ENCODE data around the gene LYST.
A peak's percentile ranks its signal among the peaks of the same experiment; 100 is the strongest.
"Not testable (repeated sequence)": the region's sequence is repeated elsewhere in the genome, so short reads cannot be mapped to it uniquely, and the experiment has no call there.

Gene LYST

DNA sequence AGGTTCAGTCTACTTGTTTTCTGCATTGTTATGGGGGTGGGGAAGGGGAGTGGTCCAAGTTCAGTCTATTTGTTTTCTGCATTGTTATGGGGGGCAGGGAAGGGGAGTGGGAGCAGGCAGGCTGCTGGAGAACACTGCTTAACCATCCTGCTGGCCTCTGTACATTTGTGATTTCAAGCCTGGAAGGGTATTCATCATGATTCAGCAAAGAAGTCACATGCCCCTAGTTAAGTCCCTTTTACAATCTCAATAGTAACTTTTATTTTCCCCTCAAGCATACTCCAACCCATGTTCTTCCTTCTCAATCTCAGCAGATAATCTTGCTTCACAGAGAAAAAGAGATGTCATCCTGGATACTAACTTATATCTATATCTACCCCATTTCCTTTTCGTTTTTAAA lies 7.9 kb downstream of the LYST start:
- DNase-seq, result no peak

DNA sequence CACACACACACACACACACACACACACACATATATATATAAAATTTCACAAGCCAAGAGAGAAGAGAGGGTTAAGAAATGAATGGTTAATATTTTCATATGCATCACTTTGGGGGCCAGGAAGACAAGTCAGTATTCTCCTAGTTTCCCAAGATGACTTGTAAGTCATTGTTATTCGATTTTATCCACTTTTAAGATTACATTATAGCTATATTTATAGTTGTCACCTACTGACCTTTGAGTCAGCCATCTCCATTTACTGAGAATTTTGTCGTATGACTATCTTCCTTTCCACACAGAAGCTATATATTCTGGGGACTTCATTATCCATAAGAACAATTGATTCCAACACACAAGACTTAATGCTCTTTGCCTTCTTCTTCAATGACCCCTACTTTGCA lies 8.9 kb downstream of the LYST start:
- no peak for DNase-seq

DNA sequence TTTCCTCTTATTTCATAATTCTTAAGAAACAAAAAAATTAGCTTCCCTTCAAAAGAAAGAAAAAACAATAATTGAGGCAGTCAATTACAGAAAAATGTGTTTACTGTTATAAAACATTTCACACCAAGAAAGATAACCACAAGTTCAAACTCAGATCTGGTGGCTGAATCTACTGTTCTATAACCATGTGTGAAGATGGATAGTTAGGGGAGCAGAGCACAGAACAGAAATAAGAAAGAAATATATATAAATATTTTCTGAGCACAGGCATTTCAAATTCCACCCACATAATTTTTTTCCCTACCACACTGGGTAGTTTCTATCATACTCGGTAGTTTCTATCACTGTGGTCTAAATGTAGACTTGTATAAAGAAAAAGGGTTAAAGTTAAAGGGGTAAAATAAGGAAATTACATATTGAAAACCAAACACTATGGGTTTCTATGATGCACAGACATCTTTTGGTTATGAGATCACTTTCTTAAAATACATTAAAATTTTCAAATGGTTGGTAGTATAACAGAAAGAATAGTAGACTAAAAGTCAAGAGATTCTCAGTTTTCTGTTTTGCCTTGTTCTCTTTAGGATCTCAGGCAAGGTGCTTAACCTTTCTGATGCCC lies 10.8 kb downstream of the LYST start:
- no peak for DNase-seq

DNA sequence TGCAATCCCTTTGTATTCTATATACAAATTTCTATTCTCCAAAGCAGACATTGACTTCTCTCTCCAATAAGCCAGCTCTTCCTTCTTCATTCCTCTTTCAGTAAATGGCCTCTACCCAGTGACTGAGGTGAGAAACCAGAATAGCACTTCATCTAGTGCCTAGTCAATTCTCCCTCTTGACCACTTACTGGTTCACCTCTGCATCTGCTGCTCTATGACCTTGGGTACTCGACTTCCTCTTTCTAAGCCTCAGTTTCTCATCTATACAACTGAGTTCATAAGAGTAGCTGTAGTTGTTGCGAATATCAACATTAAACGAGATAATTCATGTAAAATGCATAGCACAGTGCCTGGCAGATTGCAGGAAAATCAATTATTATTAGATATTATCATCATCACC lies 12.4 kb downstream of the LYST start:
- no peak for DNase-seq

DNA sequence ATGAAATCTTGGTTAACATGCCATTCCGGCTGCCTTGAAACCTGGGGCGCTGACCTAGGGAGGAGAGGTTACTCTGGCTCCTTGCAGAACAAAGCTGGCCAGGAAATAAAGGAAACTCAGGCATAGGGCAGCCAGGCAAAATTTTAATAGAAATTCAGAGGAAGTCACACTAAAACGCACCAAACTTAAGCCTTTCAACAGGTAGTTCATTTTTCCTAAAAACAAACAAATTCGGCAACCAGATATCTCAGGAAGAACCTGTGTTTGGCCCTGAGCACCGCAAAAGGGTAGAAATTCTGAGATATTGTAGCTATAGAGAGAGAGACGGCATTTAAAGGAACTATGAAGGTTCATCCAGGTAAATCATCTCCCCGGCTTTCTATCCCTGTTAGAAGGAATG lies 13.1 kb downstream of the LYST start:
- no peak for DNase-seq

- no peak for DNase-seq
Observed at GRCh38 chr1:235852887-235853286, 13.8 kb downstream of the LYST start.

GRCh38 chr1:235851939-235852338 lies 14.8 kb downstream of the LYST start:
- no peak for DNase-seq

- DNase-seq, result not testable (repeated sequence)
Observed at GRCh38 chr1:235848251-235848650, 18.5 kb downstream of the LYST start.

DNA sequence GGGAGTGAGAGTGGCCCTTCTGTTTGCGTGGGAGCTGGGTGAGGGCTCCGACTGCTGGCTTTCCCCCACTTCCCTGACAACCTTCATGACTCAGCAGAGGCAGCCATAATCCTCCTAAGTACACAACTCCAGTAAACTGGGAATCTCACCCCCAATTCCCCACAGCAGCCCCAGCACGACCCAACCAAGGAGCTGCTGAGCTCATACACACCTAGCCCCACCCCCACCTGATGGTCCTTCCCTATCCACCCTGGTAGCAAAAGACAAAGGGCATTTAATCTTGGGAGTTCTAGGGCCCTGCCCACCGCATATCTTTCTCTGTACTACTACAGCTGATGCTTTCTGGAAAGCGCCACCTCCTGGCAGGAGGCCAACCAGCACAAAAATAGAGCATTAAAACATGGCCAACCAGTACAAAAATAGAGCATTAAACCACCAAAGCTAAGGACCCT lies 21.0 kb downstream of the LYST start:
- DNase-seq, result not testable (repeated sequence)

DNA sequence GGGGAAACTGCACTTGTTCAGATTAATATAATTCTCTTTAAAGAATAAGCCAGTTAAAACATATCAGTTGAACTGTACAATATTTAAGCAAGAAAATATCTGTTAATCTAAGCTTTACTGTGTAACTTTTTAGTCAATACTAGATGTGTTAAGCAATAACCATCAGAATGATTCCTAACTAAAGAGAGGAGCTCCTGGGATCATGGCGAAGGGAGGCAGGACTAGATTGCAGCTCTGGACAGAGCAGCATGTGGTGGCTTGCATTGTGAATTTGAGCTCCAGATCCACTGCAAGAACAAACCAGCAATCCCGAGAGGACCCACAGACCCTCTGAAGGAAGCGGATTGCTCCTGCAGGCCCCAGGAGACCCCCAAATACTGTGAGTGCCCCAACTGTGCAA lies 21.9 kb downstream of the LYST start:
- DNase-seq, result no peak

GRCh38 chr1:235843461-235843961 lies 23.2 kb downstream of the LYST start:
- peak; percentile 26 for DNase-seq

GRCh38 chr1:235841938-235842545 lies 24.7 kb downstream of the LYST start:
- DNase-seq, result no peak

DNA sequence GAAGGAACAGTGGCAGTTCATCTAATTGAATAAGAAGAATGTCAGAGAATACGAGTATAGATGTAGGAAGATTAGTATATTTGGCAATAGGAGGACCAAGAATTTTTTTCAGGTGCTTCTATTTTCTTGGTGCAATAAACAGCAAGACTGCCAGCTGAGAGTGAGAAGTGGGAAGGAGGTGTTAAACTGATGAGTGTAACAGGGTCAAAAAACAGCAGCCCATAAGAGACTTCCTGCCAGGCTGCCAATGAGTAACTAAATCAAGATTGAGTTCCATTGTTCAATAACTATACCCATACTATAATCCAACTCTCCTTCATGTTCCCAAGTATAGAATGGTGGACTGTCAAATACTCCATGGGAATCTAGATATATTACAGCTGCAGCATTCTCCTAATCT lies 28.7 kb downstream of the LYST start:
- DNase-seq, result no peak

DNA sequence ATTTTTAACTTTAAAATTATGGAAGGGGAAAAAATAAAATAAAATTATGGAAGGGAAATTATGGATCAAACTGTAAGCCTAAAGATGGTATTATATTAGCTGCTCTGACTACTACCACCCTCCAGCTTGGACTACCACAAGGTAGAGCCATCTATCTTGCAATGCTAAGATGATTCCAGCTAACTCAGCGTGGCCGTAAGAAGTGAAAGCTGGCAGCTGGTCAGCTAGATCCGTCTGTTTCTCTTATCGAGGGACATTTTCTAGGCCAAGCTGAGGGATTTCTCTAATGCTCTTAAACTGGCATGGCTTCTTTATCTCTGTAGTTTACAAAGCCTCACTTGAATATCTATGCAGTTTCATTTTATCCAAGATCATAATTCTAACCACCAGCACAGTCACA lies 31.5 kb downstream of the LYST start:
- DNase-seq, result no peak

- DNase-seq, result no peak
Observed at GRCh38 chr1:235834620-235835019, 32.1 kb downstream of the LYST start.

DNA sequence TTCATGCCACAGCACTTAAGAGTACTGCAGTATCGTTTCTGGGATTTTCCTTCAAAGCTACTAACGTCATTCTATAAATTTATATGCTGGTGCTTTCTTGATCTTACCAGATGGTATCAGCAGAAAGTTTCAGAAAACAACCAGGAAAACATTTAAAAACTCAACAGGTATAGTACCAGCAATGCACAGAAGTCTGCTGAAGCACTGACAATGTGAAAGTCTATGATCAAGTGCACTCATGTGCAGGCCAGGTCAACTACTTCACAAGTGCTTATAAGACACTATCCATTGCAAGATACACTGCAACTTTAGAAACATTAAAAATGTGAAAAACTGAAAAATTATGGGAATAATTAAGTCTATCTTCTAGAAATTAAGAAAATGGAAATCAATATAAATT lies 34.7 kb downstream of the LYST start:
- DNase-seq, result no peak

DNA sequence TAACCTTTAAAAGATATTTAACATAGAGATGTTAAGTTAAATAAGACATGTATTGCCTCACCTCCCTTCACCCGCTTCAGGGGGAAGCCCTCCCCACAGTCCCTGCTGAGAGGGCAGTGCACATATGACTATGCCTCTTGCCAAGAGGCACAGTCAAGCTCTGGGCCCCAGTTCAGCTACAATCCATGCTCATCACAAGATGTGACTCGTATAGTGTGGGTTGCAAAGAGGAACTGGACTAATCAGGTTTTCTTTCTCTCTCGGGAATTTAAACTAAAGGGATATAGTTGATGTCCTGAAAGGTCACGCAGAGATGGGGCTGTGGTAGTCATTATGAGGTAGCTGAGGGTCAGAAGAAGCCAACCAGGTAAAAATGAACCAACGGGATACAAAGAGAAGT lies 35.6 kb downstream of the LYST start:
- DNase-seq, result no peak

DNA sequence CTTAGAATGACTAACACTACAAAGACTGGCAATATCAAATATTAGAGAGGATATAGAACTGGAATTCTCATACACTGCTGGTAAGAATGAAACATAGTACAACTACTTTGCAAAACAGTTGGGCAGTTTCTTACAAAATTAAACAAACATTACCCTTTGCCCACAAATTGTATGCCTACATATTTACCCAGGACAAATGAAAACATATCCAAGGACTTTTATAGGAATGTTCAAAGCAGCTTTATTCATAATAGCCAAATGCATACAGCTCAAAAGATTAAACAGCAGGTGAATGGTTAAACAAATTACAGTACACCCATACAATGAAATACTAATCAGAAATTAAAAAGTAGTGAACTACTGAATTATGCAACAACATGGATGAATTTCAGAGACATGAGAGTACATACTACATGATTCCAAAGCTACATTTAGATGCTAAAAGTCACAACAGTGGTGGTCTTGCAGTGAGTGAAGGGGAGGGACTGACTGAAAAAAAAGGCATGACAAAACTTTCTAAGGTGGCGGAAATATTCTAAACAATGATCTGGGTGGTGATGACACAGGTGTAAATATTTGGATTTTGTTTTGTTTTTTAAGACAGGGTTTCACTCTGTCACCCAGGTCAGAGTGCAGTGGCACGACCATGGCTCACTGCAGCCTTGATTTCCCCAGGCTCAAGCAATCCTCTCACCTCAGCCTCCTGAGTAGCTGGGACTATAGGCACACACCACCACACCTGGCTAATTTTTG lies 40.4 kb downstream of the LYST start:
- DNase-seq, result no peak

DNA sequence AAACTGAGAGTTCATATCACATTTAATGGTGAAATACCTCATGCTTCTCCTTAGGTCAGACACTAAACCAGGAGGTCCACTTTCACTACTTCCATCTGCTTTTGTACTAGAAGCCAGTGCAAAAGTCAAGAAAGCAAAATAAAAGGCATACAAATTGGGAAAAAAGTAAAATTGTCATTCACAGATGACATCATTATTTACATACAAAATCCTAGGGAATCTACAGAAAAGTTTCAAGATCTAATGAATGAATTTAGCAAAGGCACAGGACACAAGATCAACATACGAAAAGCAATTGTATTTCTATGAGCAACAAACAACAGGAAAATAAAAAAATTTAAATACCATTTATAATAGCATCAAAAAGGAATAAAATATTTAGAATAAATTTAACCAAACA lies 41.5 kb downstream of the LYST start:
- DNase-seq, result no peak

DNA sequence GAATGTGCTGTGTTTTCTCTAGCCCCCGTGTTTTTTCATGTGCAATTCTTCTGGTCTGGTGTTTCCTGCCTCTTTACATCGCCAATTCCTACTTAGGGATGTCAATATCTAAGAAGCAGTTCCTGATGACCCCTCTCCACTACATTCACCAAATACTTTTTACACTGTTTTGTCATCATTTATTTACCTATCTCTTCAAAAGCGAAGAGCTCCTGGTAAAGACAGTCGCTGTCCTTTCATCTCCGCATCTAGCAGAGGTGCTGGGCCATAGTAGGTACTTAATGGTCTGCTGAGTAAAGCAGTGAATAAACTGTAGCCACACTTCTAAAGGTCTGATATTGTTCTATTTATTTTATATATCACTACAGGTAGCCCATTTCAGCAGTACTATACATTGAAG lies 43.0 kb downstream of the LYST start:
- no peak for DNase-seq

- DNase-seq, result no peak
Observed at GRCh38 chr1:235822685-235823084, 44.0 kb downstream of the LYST start.

DNA sequence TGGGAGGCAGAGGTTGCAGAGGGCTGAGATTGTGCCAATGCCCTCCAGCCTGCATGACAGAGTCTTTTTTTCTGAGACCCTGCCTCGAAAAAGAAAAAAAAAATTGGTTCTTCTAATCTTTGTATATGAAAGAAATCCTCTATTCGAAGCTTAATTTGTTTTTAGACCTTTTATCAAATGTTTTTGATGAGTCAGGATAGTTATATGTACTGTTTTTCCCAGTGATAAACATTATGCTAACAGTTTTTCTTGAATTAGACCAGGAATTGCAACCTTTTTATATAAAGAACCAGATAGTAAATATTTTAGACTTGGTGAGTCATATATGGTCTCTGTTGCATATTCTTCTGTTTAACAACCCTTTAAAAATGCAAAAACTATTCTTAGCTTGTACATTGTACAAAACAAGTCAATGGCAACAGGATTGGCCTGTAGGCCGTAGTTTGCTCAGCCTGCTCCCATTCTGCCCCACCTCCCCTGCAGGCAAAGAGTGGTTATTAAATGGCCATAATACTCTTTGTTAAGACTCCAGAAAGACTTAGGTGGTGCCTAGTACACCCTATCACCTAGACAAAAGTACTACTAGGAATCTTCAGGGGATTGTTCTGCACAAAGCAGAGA lies 45.2 kb downstream of the LYST start:
- DNase-seq, result no peak

DNA sequence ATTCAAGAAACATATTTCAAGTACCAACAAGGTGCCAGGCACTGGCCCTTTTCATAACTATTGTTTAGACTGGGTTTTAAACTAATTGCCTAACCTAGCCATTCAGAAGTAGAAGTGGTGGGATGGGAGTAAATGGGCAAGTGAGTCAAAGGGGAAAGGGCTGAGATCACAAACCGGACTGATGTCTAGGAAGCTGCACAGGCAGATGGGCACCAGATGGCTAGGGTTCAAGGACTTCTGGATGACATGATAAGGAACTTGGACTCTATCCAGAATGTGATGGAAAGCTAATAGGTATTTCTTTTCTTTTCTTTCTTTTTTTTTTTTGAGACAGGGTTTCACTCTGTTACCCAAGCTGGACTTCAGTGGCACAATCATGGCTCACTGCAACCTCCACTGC lies 46.6 kb downstream of the LYST start:
- DNase-seq, result no peak

DNA sequence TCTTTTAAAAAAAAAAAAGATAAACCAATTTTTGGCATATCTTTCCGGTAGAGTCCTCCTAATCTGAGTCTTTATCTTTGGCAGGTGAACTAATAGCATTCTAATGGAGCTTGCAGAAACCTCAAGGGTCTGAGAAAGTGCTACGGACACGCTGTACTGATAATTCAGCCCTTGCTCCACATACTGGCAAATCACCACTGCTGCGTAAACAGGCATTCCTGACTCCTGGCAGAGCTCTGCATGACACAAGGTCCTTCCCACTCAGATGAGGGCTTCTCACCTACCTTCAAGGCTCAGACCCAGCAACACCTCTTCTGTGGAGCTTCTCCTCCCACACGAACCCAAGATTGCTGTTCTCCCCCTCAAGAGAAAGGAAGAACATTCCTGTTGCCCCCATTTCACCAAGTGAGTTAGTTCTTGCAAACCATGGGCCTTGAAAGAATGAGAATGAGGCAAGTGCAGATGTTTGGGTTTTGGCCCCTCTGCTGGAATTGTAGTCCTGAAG lies 48.0 kb downstream of the LYST start:
- DNase-seq, result no peak

Data from NCI-H774 (cell line).